Transverse colon (tissue), 4 donors: Measurements from ENCODE around the gene GRXCR1. TPM values are rescaled to one million over a fixed set of nuclear protein-coding genes. Genes with fewer than 3 reads are reported as not detected.

ENCODE experiments used
- DNase-seq: peaks from one replicate; pipeline ENCODE4 v3.0.0-alpha.2; 2019
- H3K27ac ChIP-seq, 4 donors: fragments of 200-600 bp; sonication (generic); 2 replicates each; pipeline ENCODE4 v1.5.1; 2016 to 2018; ENCODE audit warnings: inconsistent platforms in 4 of 4
- H3K27me3 ChIP-seq: fragments of 200-600 bp; sonication (generic); 2 replicates; pipeline ENCODE4 v1.5.1; 2017; ENCODE audit warnings: inconsistent platforms
- H3K36me3 ChIP-seq, 4 donors: fragments of 200-600 bp; sonication (generic); 2 replicates each; pipeline ENCODE4 v1.5.1; 2017 to 2019; ENCODE audit warnings: inconsistent platforms in 4 of 4
- H3K4me1 ChIP-seq, 4 donors: fragments of 200-600 bp; sonication (generic); 2 replicates each; pipeline ENCODE4 v1.5.1; 2017 to 2020; ENCODE audit warnings: inconsistent platforms in 4 of 4
- H3K4me3 ChIP-seq, 4 donors: fragments of 200-600 bp; sonication (generic); 1 replicate in 1 of 4; 2 replicates in 3 of 4; pipeline versions ENCODE4 v1.5.1 to v1.6.1; 2017 to 2019; ENCODE audit warnings: inconsistent platforms in 4 of 4
- H3K9me3 ChIP-seq, 2 donors: fragments of 200-600 bp; sonication (generic); 2 replicates each; pipeline ENCODE4 v1.5.1; 2017 to 2019; ENCODE audit warnings: inconsistent platforms in 2 of 2
- EP300 ChIP-seq: sonication (generic); formaldehyde crosslinking; IDR thresholded peaks from one replicate; pipeline ENCODE4 v1.6.1; 2017; ENCODE audit warnings: antibody characterized with exemption, low read depth
- POLR2A ChIP-seq: fragments of 450-650 bp; IDR thresholded peaks from one replicate; pipeline ENCODE4 v1.6.1; 2016; ENCODE audit warnings: antibody characterized with exemption, mild to moderate bottlenecking, moderate library complexity
- POLR2AphosphoS5 ChIP-seq, 3 donors: sonication (generic); formaldehyde crosslinking; IDR thresholded peaks; one replicate each; pipeline ENCODE4 v1.6.1; 2016; ENCODE audit warnings: antibody characterized with exemption in 3 of 3
- WGBS, 2 donors: methylation state at CpG; one replicate each; pipeline ENCODE4 v1.1.5; 2018; ENCODE audit warnings: low coverage in 1 of 2; 5-methylcytosine and 5-hydroxymethylcytosine counted together
- in situ Hi-C, 4 donors: fragments of 200-750 bp; cut with MboI; loops; one replicate each; pipeline versions ENCODE4 v1.15.0 to v1.15.1; 2017; ENCODE audit warnings: low sequenced_read_pairs in 3 of 4, low pct_ligation_motif_present in 1 of 4, low pct_unique_long_range_greater_than_20kb in 1 of 4
- intact Hi-C: fragments of 100-400 bp; cut with DNase I; formaldehyde crosslinking; loops from one replicate; pipeline ENCODE4 v1.15.1; 2023; ENCODE audit warnings: low total_unique reads
- total RNA-seq, 4 donors: library from RNA; depleted of rRNA; stranded (reverse); fragments of >200 nt; gene quantifications; one replicate each; pipeline ENCODE4 v1.1.0, GENCODE V29; 2016
- TF ChIP-seq, protein P1 (sequence below), 5 experiments: fragments of 200-600 bp in 3 of 5; fragments of 450-650 bp in 2 of 5; sonication (generic) in 3 of 5; IDR thresholded peaks; 1 replicate in 2 of 5; 2 replicates in 3 of 5; pipeline ENCODE4 v1.5.1; 2016 to 2017; ENCODE audit warnings: antibody characterized with exemption in 5 of 5, inconsistent platforms in 3 of 5, mild to moderate bottlenecking in 2 of 5, moderate library complexity in 1 of 5

GRXCR1 gene
- total RNA-seq, 4 donors from 2014 or later = not detected

DNA sequence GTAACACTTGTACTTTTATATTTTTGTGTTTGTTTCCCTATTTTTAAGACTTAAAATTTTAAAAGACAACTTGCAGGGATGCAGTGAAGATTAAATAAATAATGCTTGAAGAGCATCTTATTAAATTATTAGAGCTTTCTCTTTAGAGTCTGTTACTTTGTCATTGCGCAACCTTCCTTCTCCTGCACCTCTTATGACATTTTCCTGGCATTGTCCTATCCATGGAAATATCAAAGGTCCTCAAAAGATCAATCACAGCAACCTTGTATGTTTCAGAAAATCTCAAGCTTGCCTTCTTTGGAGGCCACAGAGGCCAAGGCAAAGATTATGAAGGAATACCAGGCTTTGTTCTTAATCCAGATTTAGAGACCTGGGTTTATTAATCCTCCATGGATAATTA is 116.3 kb downstream of the GRXCR1 start:
- Histone ChIP-seq H3K9me3 (peaks cover 0 to 8% of the 10 kb centered on the region in 2 donors), H3K4me3 (no peak overlapping the region), H3K27me3 (no peaks in the 10 kb centered on the region), H3K36me3 (no peaks in the 10 kb centered on the region), H3K4me1 (no peaks in the 10 kb centered on the region), H3K27ac (no peak overlapping the region)
- DNase-seq = no peak
- in situ Hi-C loops (no loop called here), intact Hi-C loops (no loop called here)
- no peak for TF ChIP-seq POLR2A
- TF ChIP-seq, protein P1, sequence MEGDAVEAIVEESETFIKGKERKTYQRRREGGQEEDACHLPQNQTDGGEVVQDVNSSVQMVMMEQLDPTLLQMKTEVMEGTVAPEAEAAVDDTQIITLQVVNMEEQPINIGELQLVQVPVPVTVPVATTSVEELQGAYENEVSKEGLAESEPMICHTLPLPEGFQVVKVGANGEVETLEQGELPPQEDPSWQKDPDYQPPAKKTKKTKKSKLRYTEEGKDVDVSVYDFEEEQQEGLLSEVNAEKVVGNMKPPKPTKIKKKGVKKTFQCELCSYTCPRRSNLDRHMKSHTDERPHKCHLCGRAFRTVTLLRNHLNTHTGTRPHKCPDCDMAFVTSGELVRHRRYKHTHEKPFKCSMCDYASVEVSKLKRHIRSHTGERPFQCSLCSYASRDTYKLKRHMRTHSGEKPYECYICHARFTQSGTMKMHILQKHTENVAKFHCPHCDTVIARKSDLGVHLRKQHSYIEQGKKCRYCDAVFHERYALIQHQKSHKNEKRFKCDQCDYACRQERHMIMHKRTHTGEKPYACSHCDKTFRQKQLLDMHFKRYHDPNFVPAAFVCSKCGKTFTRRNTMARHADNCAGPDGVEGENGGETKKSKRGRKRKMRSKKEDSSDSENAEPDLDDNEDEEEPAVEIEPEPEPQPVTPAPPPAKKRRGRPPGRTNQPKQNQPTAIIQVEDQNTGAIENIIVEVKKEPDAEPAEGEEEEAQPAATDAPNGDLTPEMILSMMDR (IDR thresholded peaks at IDR 0.05) = no peak
- WGBS, 2 donors = 89 to 98% methylated on average over 1 of the region's 1 CpG

- no peak overlapping the region for H3K27ac ChIP-seq
- no peaks in the 10 kb centered on the region for H3K27me3 ChIP-seq
- no peak for TF ChIP-seq POLR2AphosphoS5 (IDR thresholded peaks at IDR 0.05)
- no peak for TF ChIP-seq POLR2A
- TF ChIP-seq, protein P1 (IDR thresholded peaks at IDR 0.05) = no peak
- TF ChIP-seq EP300 = no peak
- H3K36me3 ChIP-seq = no peaks in the 10 kb centered on the region
- no peaks in the 10 kb centered on the region for H3K4me1 ChIP-seq
- WGBS, 2 donors = 87 to 93% methylated on average over 1 to 4 of the region's 4 CpGs
- in situ Hi-C loops (no loop called here), intact Hi-C loops (no loop called here)
- DNase-seq = no peak
- no peaks in the 10 kb centered on the region for H3K9me3 ChIP-seq
- no peak overlapping the region for H3K4me3 ChIP-seq
Observed at GRCh38 chr4:43014256-43014655, 121.7 kb downstream of the GRXCR1 start.

DNA sequence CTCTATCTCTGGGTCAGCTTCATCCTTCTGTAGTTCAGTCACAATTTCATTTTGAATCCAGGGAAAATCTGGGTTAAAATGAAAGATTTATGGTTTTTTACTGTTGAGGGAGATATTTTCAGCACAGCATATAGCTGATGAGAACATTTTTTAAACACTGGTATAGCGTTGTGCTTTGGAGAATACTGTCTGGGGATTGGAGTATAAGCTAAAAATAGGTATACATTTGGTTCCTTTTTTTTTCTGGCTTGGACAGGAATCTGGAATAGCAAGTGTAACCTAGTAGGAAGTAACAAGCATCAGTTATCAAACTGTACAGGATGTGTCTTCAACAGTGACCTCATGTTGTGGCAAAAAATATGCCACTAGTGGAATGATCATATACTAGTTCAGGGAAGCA is 149.1 kb downstream of the GRXCR1 start:
- 51 to 58% methylated on average over 1 of the region's 1 CpG for WGBS, 2 donors
- no peak overlapping the region for H3K27ac ChIP-seq
- no peaks in the 10 kb centered on the region for H3K4me1 ChIP-seq
- DNase-seq = no peak
- TF ChIP-seq, protein P1 (IDR thresholded peaks at IDR 0.05) = no peak
- TF ChIP-seq EP300 (no peak), POLR2A (no peak), POLR2AphosphoS5 (IDR thresholded peaks at IDR 0.05) (no peak)
- intact Hi-C loops = no loop called here
- no peaks in the 10 kb centered on the region for H3K27me3 ChIP-seq
- H3K36me3 ChIP-seq = no peaks in the 10 kb centered on the region
- H3K4me3 ChIP-seq = no peak overlapping the region
- H3K9me3 ChIP-seq = peaks cover 0 to 1% of the 10 kb centered on the region in 2 donors
- in situ Hi-C loops = no loop called here

DNA sequence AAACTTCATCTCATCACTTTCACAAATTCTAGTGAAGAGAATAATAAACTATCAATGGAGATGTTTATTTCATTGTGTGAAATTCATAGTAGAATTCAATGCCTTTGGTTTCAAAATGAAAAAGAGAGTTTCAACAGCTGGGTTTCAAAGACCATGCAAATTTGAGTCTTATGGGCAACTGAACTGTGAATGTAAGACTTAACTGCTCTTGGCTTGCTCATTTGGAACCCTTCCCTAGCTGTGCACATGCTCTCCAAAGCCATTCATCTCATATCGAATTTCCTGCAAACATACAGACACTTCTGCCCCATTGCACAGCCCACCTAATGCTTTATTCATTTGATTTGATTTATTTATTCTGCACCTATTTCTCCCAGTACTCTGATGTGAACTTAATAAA is 154.5 kb downstream of the GRXCR1 start:
- intact Hi-C loops = no loop called here
- DNase-seq = no peak
- Histone ChIP-seq H3K36me3 (no peaks in the 10 kb centered on the region), H3K27ac (no peak overlapping the region), H3K9me3 (peaks cover 0 to 3% of the 10 kb centered on the region in 2 donors), H3K27me3 (no peaks in the 10 kb centered on the region), H3K4me1 (no peaks in the 10 kb centered on the region), H3K4me3 (no peak overlapping the region)
- in situ Hi-C loops = no loop called here
- no peak for TF ChIP-seq EP300
- TF ChIP-seq, protein P1 (IDR thresholded peaks at IDR 0.05) = no peak
- 48 to 50% methylated on average over 1 of the region's 1 CpG for WGBS, 2 donors
